ENCODE results near the gene TMEM236. TPM values are rescaled to one million over a fixed set of nuclear protein-coding genes. Genes with fewer than 3 reads are reported as not detected.
A peak's percentile ranks its signal among the peaks of the same experiment; 100 is the strongest.

Gene TMEM236
- total and polyA plus RNA-seq, 7 donors, result 0.15 to 1.0 (median 0.59) TPM

GRCh38 chr10:17725703-17726102 is 26.3 kb upstream of the TMEM236 start:
- WGBS, 3 donors, result 75 to 87% (median 78%) methylated on average over 7 of the region's 7 CpGs
- intact Hi-C loops (cut with DNase I), result no loop called here
- Histone ChIP-seq H3K9me3 (no peaks in the 10 kb centered on the region), H3K27me3 (ENCODE audit: insufficient read depth in 3 of 3, low read length in 2 of 3) (no peaks in the 10 kb centered on the region), H3K4me1 (peaks cover 9% of the 10 kb centered on the region), H3K36me3 (ENCODE audit: insufficient read depth in 1 of 2, low read depth in 1 of 2) (peaks cover 0 to 18% of the 10 kb centered on the region in 2 donors), H3K27ac (no peak overlapping the region), H3K4me3 (no peak overlapping the region)
- TF ChIP-seq CTCF (IDR thresholded peaks at IDR 0.05), result no peak
- ATAC-seq (no peak), DNase-seq (no peak)

DNA sequence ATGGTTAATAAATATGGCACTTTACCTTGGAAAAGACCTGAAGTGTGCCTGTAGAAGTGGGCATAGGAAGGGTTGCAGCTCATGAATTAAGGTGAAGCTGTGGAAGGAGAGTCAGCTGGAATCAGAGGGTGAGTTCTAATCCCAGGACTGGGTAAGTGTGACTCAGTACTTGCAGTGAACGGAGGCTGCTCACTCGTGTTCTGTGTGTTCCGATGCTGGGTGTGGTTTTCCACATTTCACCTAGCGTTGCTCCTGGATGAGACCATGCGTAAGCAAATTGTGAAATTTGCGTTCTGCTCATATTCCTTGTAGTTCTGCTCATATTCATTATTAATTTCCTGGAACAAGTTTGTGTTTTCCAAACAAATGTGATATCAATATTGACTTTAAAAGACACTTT is 22.4 kb upstream of the TMEM236 start:
- ATAC-seq, result peak; percentile 40 to 86 (median 74)
- 63 to 90% (median 82%) methylated on average over 6 of the region's 6 CpGs for WGBS, 3 donors
- Histone ChIP-seq H3K4me3 (no peak overlapping the region), H3K36me3 (ENCODE audit: insufficient read depth in 1 of 2, low read depth in 1 of 2) (peaks cover 0 to 3% of the 10 kb centered on the region in 2 donors), H3K27me3 (ENCODE audit: insufficient read depth in 3 of 3, low read length in 2 of 3) (no peaks in the 10 kb centered on the region), H3K9me3 (no peaks in the 10 kb centered on the region), H3K4me1 (peaks cover 17% of the 10 kb centered on the region), H3K27ac (peak overlapping the region; percentile 15)
- TF ChIP-seq CTCF (IDR thresholded peaks at IDR 0.05), result no peak
- no peak for DNase-seq
- intact Hi-C loops (cut with DNase I), result no loop called here

DNA sequence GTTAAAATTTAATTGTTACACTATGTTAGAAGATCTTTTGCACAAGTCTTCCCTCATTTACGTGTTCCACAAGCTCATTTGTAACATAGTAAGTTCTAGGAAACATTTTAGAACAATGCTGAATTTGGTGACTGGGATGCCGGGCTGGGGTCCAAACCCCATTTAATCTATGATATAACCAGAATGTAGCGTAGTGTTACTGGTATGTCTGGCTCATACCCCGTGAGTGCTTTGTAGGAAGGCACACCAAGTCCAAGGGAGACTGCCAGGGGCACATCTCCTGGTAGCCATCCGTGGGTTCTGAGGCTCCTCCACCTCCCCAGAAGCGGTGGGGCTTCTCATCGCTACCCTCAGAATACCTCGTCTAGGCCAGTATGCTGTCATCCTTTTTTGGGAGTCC is 21.3 kb upstream of the TMEM236 start:
- intact Hi-C loops (cut with DNase I), result no loop called here
- H3K27ac ChIP-seq, result no peak overlapping the region
- peak in 1 of 2 donors; percentile 62 for DNase-seq

DNA sequence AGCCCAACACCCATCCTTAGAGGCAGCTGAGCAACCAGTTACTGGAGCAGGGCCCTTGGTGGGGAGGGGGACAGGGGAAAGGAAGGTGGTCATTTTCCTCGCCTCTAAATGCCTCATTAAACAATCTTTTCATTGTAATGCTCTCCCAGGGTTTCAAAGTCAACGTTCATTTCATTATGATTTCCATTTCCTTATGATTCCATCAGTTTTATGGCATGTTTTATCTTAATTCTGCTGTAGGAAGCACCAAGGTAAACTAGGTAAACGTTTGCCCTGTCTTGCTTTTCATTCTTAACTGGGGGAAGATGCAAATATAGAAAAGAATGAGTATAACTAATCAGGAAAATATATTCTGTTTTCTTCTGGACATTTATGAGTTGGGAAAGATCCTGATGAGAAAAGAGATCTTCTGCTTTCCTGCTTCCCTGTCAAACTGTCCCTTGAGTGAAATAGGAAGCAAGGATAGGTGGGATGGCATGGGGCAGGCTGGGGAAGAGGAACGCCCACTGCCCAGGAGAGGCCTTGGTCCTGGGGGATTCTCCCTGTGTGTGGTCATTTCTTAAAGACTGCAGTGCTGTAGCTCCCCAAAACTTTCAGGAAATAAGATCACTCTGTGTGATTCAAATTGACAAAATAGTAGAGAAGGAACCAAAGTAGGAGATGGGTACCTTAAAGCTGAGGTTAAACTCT is 20.5 kb upstream of the TMEM236 start:
- intact Hi-C loops (cut with DNase I), result no loop called here
- WGBS, 3 donors, result 69 to 73% (median 70%) methylated on average over 4 of the region's 4 CpGs
- H3K27ac ChIP-seq, result no peak overlapping the region
- H3K4me3 ChIP-seq, result no peak overlapping the region
- no peak for ATAC-seq
- no peak for DNase-seq
- no peaks in the 10 kb centered on the region for H3K9me3 ChIP-seq
- no peaks in the 10 kb centered on the region for H3K36me3 ChIP-seq (ENCODE audit: insufficient read depth in 1 of 2, low read depth in 1 of 2)
- no peaks in the 10 kb centered on the region for H3K27me3 ChIP-seq (ENCODE audit: insufficient read depth in 3 of 3, low read length in 2 of 3)
- peaks cover 29% of the 10 kb centered on the region for H3K4me1 ChIP-seq
- TF ChIP-seq CTCF (IDR thresholded peaks at IDR 0.05), result no peak

More for the DNA sequence above, 21.3 kb upstream of the TMEM236 start:
- peak; percentile 83 to 90 (median 87) for ATAC-seq
- Histone ChIP-seq H3K4me3 (no peak overlapping the region), H3K4me1 (peaks cover 26% of the 10 kb centered on the region), H3K36me3 (ENCODE audit: insufficient read depth in 1 of 2, low read depth in 1 of 2) (no peaks in the 10 kb centered on the region), H3K27me3 (ENCODE audit: insufficient read depth in 3 of 3, low read length in 2 of 3) (no peaks in the 10 kb centered on the region), H3K9me3 (no peaks in the 10 kb centered on the region)
- no peak for TF ChIP-seq CTCF (IDR thresholded peaks at IDR 0.05)
- 29 to 46% (median 34%) methylated on average over 8 of the region's 8 CpGs for WGBS, 3 donors

DNA sequence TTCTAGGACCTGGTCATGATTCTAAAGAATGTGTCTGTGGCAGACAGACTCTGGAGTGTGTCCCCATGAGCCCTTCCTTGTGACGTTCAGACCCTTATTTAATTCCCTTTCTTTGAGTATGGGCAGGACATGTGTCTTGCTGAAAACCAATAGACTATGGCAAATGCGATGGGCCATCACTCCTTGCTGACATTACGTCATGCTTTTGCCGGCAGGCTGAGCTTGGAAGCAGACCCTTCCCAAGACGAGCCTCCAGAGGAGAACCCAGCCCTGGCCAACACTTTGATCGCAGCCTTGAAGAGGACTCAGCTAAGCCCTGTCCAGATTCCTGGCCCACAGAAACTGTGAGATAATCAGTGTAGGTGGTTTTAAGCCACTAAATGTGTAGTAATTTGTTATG is 18.4 kb upstream of the TMEM236 start:
- Histone ChIP-seq H3K4me1 (peaks cover 45% of the 10 kb centered on the region), H3K27ac (no peak overlapping the region), H3K4me3 (no peak overlapping the region), H3K27me3 (ENCODE audit: insufficient read depth in 3 of 3, low read length in 2 of 3) (no peaks in the 10 kb centered on the region), H3K9me3 (no peaks in the 10 kb centered on the region), H3K36me3 (ENCODE audit: insufficient read depth in 1 of 2, low read depth in 1 of 2) (no peaks in the 10 kb centered on the region)
- intact Hi-C loops (cut with DNase I), result no loop called here
- ATAC-seq, result no peak
- no peak for TF ChIP-seq CTCF (IDR thresholded peaks at IDR 0.05)
- 85 to 92% (median 87%) methylated on average over 6 of the region's 6 CpGs for WGBS, 3 donors
- DNase-seq, result no peak

All from psoas muscle (tissue), 8 donors.